Measurements from ENCODE around the gene ANO10. TPM values are rescaled to one million over a fixed set of nuclear protein-coding genes. Genes with fewer than 3 reads are reported as not detected.

Gene ANO10
- total and polyA plus RNA-seq, 10 donors = 2.6 to 21.7 (median 16.6) TPM

DNA sequence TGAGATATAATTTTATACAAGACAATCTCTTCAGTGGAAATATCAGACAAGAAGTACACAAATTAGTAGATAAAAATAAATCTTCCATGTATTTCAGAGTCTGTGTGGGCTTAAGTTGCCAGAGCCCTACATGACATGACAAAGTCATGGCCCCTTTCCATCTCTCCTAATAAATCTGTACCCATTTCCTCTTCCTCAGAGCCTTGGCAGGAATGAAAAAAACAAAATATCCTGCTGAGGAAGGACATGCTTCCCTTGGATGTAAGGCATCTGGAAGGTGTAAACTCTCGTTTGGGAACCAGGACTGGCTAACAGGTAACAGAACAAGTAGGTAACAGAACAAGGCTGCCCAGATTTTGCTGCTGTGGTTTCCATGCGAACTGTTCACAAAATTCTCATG lies 187.4 kb downstream of the ANO10 start:
- intact Hi-C loops (cut with DNase I; ENCODE audit: low total_unique reads) = no loop called here
- peak overlapping the region in 2 of 8 donors; percentile 7 to 22 for H3K27ac ChIP-seq

GRCh38 chr3:43432462-43432861 lies 189.3 kb downstream of the ANO10 start:
- 93 to 100% (median 98%) methylated on average over 2 of the region's 2 CpGs for WGBS, 5 donors
- Histone ChIP-seq H3K9me3 (peaks cover 0 to 2% (median 0%) of the 10 kb centered on the region in 8 donors), H3K27me3 (replicated peaks in 1 of 7) (no peaks in the 10 kb centered on the region), H3K36me3 (peaks cover 0 to 17% (median 0%) of the 10 kb centered on the region in 6 donors), H3K4me3 (no peak overlapping the region), H3K27ac (no peak overlapping the region), H3K4me1 (no peaks in the 10 kb centered on the region)
- intact Hi-C loops (cut with DNase I; ENCODE audit: low total_unique reads) = no loop called here
- TF ChIP-seq CTCF (IDR thresholded peaks at IDR 0.05 in 8 of 11, conservative IDR thresholded peaks at IDR 0.05 in 3 of 11) (no peak), POLR2A (IDR thresholded peaks at IDR 0.05) (no peak), POLR2AphosphoS5 (IDR thresholded peaks at IDR 0.05) (no peak)
- no peak for DNase-seq

More for the DNA sequence above, 187.4 kb downstream of the ANO10 start:
- TF ChIP-seq CTCF (IDR thresholded peaks at IDR 0.05 in 8 of 11, conservative IDR thresholded peaks at IDR 0.05 in 3 of 11) (no peak), POLR2AphosphoS5 (IDR thresholded peaks at IDR 0.05) (no peak), POLR2A (IDR thresholded peaks at IDR 0.05) (no peak)
- Histone ChIP-seq H3K36me3 (peaks cover 0 to 17% (median 0%) of the 10 kb centered on the region in 6 donors), H3K4me3 (no peak overlapping the region), H3K9me3 (peaks cover 0 to 18% (median 4%) of the 10 kb centered on the region in 8 donors), H3K4me1 (no peaks in the 10 kb centered on the region), H3K27me3 (replicated peaks in 1 of 7) (no peaks in the 10 kb centered on the region)
- no peak for DNase-seq
- whole genome bisulfite sequencing, 5 donors = 70 to 85% (median 80%) methylated on average over 2 of the region's 2 CpGs

- intact Hi-C loops (cut with DNase I; ENCODE audit: low total_unique reads) = no loop called here
- peaks cover 0 to 6% (median 0%) of the 10 kb centered on the region in 6 donors for H3K4me1 ChIP-seq
- H3K4me3 ChIP-seq = no peak overlapping the region
- DNase-seq = no peak
- no peaks in the 10 kb centered on the region for H3K27me3 ChIP-seq (replicated peaks in 1 of 7)
- peak overlapping the region in 1 of 8 donors; percentile 24 for H3K27ac ChIP-seq
- WGBS, 5 donors = 62 to 77% (median 68%) methylated on average over 1 of the region's 1 CpG
- TF ChIP-seq CTCF (IDR thresholded peaks at IDR 0.05 in 8 of 11, conservative IDR thresholded peaks at IDR 0.05 in 3 of 11) (no peak), POLR2AphosphoS5 (IDR thresholded peaks at IDR 0.05) (no peak), POLR2A (IDR thresholded peaks at IDR 0.05) (no peak)
- H3K9me3 ChIP-seq = peaks cover 0 to 14% (median 6%) of the 10 kb centered on the region in 8 donors
- peaks cover 0 to 10% (median 0%) of the 10 kb centered on the region in 6 donors for H3K36me3 ChIP-seq
These were observed 195.4 kb downstream of the ANO10 start for GRCh38 chr3:43426388-43426787.

GRCh38 chr3:43425829-43426228 lies 196.0 kb downstream of the ANO10 start:
- no peaks in the 10 kb centered on the region for H3K27me3 ChIP-seq (replicated peaks in 1 of 7)
- H3K4me1 ChIP-seq = peaks cover 0 to 6% (median 0%) of the 10 kb centered on the region in 6 donors
- no peak overlapping the region for H3K4me3 ChIP-seq
- WGBS, 5 donors = 88 to 99% (median 91%) methylated on average over 4 of the region's 4 CpGs
- peaks cover 0 to 4% (median 0%) of the 10 kb centered on the region in 6 donors for H3K36me3 ChIP-seq
- DNase-seq = no peak
- no peak overlapping the region for H3K27ac ChIP-seq
- no peak for TF ChIP-seq POLR2A (IDR thresholded peaks at IDR 0.05)
- no peak for TF ChIP-seq POLR2AphosphoS5 (IDR thresholded peaks at IDR 0.05)
- TF ChIP-seq CTCF (IDR thresholded peaks at IDR 0.05 in 8 of 11, conservative IDR thresholded peaks at IDR 0.05 in 3 of 11) = no peak
- peaks cover 0 to 14% (median 6%) of the 10 kb centered on the region in 8 donors for H3K9me3 ChIP-seq
- intact Hi-C loops (cut with DNase I; ENCODE audit: low total_unique reads) = no loop called here

Data from spleen (tissue), 11 donors.